Measurements from ENCODE around the gene TYK2. TPM values are rescaled to one million over a fixed set of nuclear protein-coding genes. Genes with fewer than 3 reads are reported as not detected.
A peak's percentile ranks its signal among the peaks of the same experiment; 100 is the strongest.
"Not testable (repeated sequence)": the region's sequence is repeated elsewhere in the genome, so short reads cannot be mapped to it uniquely, and the experiment has no call there.

TYK2 gene
- total RNA-seq, 1 experiment from 2014 or later, result 104 TPM

DNA sequence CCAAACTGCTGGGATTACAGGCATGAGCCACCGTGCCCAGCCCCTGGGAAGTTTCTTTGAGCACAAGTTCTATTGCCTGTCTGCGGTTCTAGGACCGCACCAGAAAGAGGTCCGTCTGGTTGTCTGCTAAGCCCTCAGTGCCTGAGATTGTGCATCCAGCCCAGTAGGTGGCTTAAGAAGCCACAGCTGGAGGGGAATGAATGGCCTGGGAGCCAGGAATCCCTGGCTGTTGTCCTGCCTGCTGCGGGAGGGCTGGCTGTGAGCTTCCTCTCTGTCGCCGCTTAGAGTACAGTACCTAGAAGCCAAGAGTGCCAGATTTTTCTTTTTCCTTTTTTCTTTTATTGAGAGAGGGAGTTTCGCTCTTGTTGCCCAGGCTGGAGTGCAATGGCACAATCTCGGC, 4.2 kb upstream of the TYK2 start:
- H3K4me1 ChIP-seq (ENCODE audit: control insufficient read depth, insufficient read depth, low read length), result peaks cover 3% of the 10 kb centered on the region; the same call in 1 of the 2 replicates

DNA sequence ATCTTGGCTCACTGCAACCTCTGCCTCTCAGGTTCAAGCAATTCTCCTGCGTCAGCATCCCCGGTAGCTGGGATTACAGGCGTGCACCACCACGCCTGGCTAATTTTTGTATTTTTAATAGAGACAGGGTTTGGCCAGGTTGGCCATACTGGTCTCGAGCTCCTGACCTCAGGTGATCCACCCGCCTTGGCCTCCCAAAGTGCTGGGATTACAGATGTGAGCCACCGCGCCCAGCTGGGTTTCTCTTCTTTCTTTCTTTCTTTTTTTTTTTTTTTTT, 2.8 kb upstream of the TYK2 start:
- H3K4me3 ChIP-seq (ENCODE audit: low read depth in 2 of 2, low read length in 2 of 2); DNase-seq (ENCODE audit: low read depth, low spot score); H3K4me1 ChIP-seq (ENCODE audit: control insufficient read depth, insufficient read depth, low read length); H3K27me3 ChIP-seq (ENCODE audit: control insufficient read depth, insufficient read depth, low read length); in situ Hi-C loops (cut with HindIII; ENCODE audit: low pct_unique_long_range_greater_than_20kb, low sequenced_read_pairs); H3K36me3 ChIP-seq (ENCODE audit: control insufficient read depth, insufficient read depth, low read length); ATAC-seq; intact Hi-C loops (cut with micrococcal nuclease; ENCODE audit: unreplicated experiment); H3K9me3 ChIP-seq (ENCODE audit: control insufficient read depth, insufficient read depth, low read depth, low read length); POLR2A ChIA-PET; BruUV-seq (replicated peaks); H3K27ac ChIP-seq (ENCODE audit: low read length): not testable (repeated sequence)
- CTCF ChIA-PET, result interaction anchor here (0.7 kb wide), 1 partner anchor 124 kb away, joined by 10 read pairs; no protein-coding TSS in a partner anchor

More for the DNA sequence above, 4.2 kb upstream of the TYK2 start:
- ATAC-seq, result no peak
- intact Hi-C loops (cut with micrococcal nuclease; ENCODE audit: unreplicated experiment), result no loop called here
- DNase-seq (ENCODE audit: low read depth, low spot score), result no peak
- POLR2A ChIA-PET, result no interaction called here
- CTCF ChIA-PET, result no interaction called here
- BruUV-seq (replicated peaks), result no TSS peak
- no peaks in the 10 kb centered on the region for H3K36me3 ChIP-seq (ENCODE audit: control insufficient read depth, insufficient read depth, low read length)
- H3K4me3 ChIP-seq (ENCODE audit: low read depth in 2 of 2, low read length in 2 of 2), result no peak overlapping the region
- in situ Hi-C loops (cut with HindIII; ENCODE audit: low pct_unique_long_range_greater_than_20kb, low sequenced_read_pairs), result no loop called here
- H3K9me3 ChIP-seq (ENCODE audit: control insufficient read depth, insufficient read depth, low read depth, low read length), result no peaks in the 10 kb centered on the region
- H3K27me3 ChIP-seq (ENCODE audit: control insufficient read depth, insufficient read depth, low read length), result no peaks in the 10 kb centered on the region
- no peak overlapping the region for H3K27ac ChIP-seq (ENCODE audit: low read length)
- TF ChIP-seq SIN3A (IDR thresholded peaks at IDR 0.05; ENCODE audit: borderline replicate concordance, insufficient read depth, low read depth, low read length) (no peak), POLR2AphosphoS5 (IDR thresholded peaks at IDR 0.05; ENCODE audit: low read depth, low read length) (no peak), TCF7L2 (IDR thresholded peaks at IDR 0.05; ENCODE audit: low read depth, low read length) (no peak)
- TF ChIP-seq, protein P1, sequence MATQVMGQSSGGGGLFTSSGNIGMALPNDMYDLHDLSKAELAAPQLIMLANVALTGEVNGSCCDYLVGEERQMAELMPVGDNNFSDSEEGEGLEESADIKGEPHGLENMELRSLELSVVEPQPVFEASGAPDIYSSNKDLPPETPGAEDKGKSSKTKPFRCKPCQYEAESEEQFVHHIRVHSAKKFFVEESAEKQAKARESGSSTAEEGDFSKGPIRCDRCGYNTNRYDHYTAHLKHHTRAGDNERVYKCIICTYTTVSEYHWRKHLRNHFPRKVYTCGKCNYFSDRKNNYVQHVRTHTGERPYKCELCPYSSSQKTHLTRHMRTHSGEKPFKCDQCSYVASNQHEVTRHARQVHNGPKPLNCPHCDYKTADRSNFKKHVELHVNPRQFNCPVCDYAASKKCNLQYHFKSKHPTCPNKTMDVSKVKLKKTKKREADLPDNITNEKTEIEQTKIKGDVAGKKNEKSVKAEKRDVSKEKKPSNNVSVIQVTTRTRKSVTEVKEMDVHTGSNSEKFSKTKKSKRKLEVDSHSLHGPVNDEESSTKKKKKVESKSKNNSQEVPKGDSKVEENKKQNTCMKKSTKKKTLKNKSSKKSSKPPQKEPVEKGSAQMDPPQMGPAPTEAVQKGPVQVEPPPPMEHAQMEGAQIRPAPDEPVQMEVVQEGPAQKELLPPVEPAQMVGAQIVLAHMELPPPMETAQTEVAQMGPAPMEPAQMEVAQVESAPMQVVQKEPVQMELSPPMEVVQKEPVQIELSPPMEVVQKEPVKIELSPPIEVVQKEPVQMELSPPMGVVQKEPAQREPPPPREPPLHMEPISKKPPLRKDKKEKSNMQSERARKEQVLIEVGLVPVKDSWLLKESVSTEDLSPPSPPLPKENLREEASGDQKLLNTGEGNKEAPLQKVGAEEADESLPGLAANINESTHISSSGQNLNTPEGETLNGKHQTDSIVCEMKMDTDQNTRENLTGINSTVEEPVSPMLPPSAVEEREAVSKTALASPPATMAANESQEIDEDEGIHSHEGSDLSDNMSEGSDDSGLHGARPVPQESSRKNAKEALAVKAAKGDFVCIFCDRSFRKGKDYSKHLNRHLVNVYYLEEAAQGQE (IDR thresholded peaks at IDR 0.05; ENCODE audit: insufficient read depth in 1 of 2, low read depth in 2 of 2, low read length in 1 of 2), result no peak
- TF ChIP-seq, protein P2, sequence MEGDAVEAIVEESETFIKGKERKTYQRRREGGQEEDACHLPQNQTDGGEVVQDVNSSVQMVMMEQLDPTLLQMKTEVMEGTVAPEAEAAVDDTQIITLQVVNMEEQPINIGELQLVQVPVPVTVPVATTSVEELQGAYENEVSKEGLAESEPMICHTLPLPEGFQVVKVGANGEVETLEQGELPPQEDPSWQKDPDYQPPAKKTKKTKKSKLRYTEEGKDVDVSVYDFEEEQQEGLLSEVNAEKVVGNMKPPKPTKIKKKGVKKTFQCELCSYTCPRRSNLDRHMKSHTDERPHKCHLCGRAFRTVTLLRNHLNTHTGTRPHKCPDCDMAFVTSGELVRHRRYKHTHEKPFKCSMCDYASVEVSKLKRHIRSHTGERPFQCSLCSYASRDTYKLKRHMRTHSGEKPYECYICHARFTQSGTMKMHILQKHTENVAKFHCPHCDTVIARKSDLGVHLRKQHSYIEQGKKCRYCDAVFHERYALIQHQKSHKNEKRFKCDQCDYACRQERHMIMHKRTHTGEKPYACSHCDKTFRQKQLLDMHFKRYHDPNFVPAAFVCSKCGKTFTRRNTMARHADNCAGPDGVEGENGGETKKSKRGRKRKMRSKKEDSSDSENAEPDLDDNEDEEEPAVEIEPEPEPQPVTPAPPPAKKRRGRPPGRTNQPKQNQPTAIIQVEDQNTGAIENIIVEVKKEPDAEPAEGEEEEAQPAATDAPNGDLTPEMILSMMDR (IDR thresholded peaks at IDR 0.05), result no peak

DNA sequence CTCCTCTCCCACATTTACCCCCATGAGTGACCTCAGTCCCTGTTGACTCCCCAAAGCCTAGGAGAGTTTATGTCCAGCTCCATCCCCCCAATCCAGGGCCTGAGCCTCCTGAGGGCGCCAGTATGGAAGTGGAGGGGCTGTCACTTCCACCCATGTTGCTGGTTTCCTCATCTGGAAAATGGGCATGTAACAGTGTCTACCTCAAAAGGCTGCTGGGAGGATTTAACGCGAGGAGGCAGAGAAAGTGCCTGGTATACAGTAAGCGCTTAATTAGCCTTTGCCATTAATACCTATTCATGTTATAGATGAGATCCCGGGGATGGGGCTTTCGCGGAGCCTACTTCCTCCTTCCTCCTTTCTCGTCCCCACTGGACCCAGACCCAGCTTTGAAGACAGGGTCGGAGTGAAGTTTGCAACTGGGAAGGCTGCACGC, 476 bp downstream of the TYK2 start:
- DNase-seq (ENCODE audit: low read depth, low spot score), result no peak
- TSS peak; percentile 96 for BruUV-seq (replicated peaks)
- CTCF ChIA-PET, result interaction anchor here (1.7 kb wide), 1 partner anchor 9 kb away, joined by 8 read pairs; no protein-coding TSS in a partner anchor
- in situ Hi-C loops (cut with HindIII; ENCODE audit: low pct_unique_long_range_greater_than_20kb, low sequenced_read_pairs), result no loop called here
- peak; percentile 2; the same call in 1 of the 2 replicates for ATAC-seq
- no peak for TF ChIP-seq SIN3A (IDR thresholded peaks at IDR 0.05; ENCODE audit: borderline replicate concordance, insufficient read depth, low read depth, low read length)
- TF ChIP-seq POLR2AphosphoS5 (IDR thresholded peaks at IDR 0.05; ENCODE audit: low read depth, low read length), result no peak
- TF ChIP-seq, protein P2 (IDR thresholded peaks at IDR 0.05), result no peak
- no peak for TF ChIP-seq TCF7L2 (IDR thresholded peaks at IDR 0.05; ENCODE audit: low read depth, low read length)
- TF ChIP-seq, protein P1 (IDR thresholded peaks at IDR 0.05; ENCODE audit: insufficient read depth in 1 of 2, low read depth in 2 of 2, low read length in 1 of 2), result no peak
- Histone ChIP-seq H3K27ac (ENCODE audit: low read length) (peak overlapping the region; percentile 88), H3K4me1 (ENCODE audit: control insufficient read depth, insufficient read depth, low read length) (peaks cover 3% of the 10 kb centered on the region; the same call in 1 of the 2 replicates), H3K9me3 (ENCODE audit: control insufficient read depth, insufficient read depth, low read depth, low read length) (no peaks in the 10 kb centered on the region), H3K36me3 (ENCODE audit: control insufficient read depth, insufficient read depth, low read length) (no peaks in the 10 kb centered on the region), H3K4me3 (ENCODE audit: low read depth in 2 of 2, low read length in 2 of 2) (peak overlapping the region; percentile 94 to 95), H3K27me3 (ENCODE audit: control insufficient read depth, insufficient read depth, low read length) (no peaks in the 10 kb centered on the region)
- intact Hi-C loops (cut with micrococcal nuclease; ENCODE audit: unreplicated experiment), result no loop called here
- POLR2A ChIA-PET, result interaction anchor here (0.5 to 1.0 kb wide), 3 partner anchors 14 to 271 kb away, joined by 3 to 5 read pairs (median 4); no protein-coding TSS in a partner anchor
